A549 (cell line): ENCODE measurements around the gene GIMAP8. TPM values are rescaled to one million over a fixed set of nuclear protein-coding genes. Genes with fewer than 3 reads are reported as not detected.

Experiments
- ATAC-seq, 2 experiments: fragments of 200-7000 bp in 1 of 2; fragments of >200 bp in 1 of 2; cut with Nextera tagmentation in 1 of 2; cut with Tn5 transposase in 1 of 2; 3 replicates each; pipeline versions ENCODE4 v1.8.0 to v1.9.1; 2018 to 2020; ENCODE audit warnings: mild to moderate bottlenecking in 1 of 2, moderate library complexity in 1 of 2
- CTCF ChIA-PET: fragments of 300-600 bp; sonication (Branson Sonifier 250); formaldehyde crosslinking; extraction: SDS; loops from one replicate; lab custom pipeline; 2021; ENCODE audit warnings: antibody characterized with exemption, inconsistent platforms; lab: Yijun Ruan, JAX
- POLR2A ChIA-PET: fragments of 350-600 bp; formaldehyde crosslinking; extraction: SDS; loops from one replicate; lab custom pipeline; 2021; ENCODE audit warnings: antibody characterized with exemption, inconsistent platforms; lab: Yijun Ruan, JAX
- DNase-seq, 2 experiments: peaks; one replicate each; pipeline versions ENCODE4 v3.0.0 to v3.0.0-alpha.2; 2011 to 2016; ENCODE audit warnings: low read depth in 1 of 2, low spot score in 1 of 2
- FAIRE-seq: peaks from 2 replicates; lab custom pipeline; 2011; peaks lifted over from hg19 to GRCh38; lab: Jason Lieb, UNC
- H3K27ac ChIP-seq, 2 experiments: fragments of >200 bp; sonication (Bioruptor Twin); formaldehyde crosslinking; 3 replicates each; pipeline ENCODE4 v1.5.1; 2016 to 2017
- H3K4me1 ChIP-seq: fragments of >200 bp; sonication (Bioruptor Twin); formaldehyde crosslinking; 3 replicates; pipeline ENCODE4 v1.6.1; 2016
- H3K4me2 ChIP-seq: fragments of >200 bp; sonication (Bioruptor Twin); formaldehyde crosslinking; 3 replicates; pipeline ENCODE4 v1.6.1; 2016
- H3K4me3 ChIP-seq: fragments of >200 bp; sonication (Bioruptor Twin); formaldehyde crosslinking; 3 replicates; pipeline ENCODE4 v1.5.1; 2016
- H3K9me3 ChIP-seq: fragments of >200 bp; sonication (Bioruptor Twin); formaldehyde crosslinking; 3 replicates; pipeline ENCODE4 v1.6.1; 2016
- BCL3 ChIP-seq: fragments of >200 bp; sonication (Bioruptor Twin); formaldehyde crosslinking; IDR thresholded peaks from 3 replicates; pipeline ENCODE4 v1.6.1; 2016
- BHLHE40 ChIP-seq: IDR thresholded peaks from 2 replicates; pipeline ENCODE4 v1.6.1; 2012; ENCODE audit warnings: low read depth, low read length, inconsistent platforms
- CBX2 ChIP-seq: fragments of 200-600 bp; sonication (generic); IDR thresholded peaks from 2 replicates; pipeline ENCODE4 v1.6.1; 2016; ENCODE audit warnings: low read depth, mild to moderate bottlenecking, borderline replicate concordance
- CBX8 ChIP-seq: fragments of 200-600 bp; sonication (generic); IDR thresholded peaks from 2 replicates; pipeline ENCODE4 v1.6.1; 2016
- CEBPB ChIP-seq, 2 experiments: fragments of >200 bp in 1 of 2; sonication (Bioruptor Twin) in 1 of 2; formaldehyde crosslinking in 1 of 2; IDR thresholded peaks; 2 replicates each; pipeline ENCODE4 v1.6.1; 2012 to 2016
- E2F6 ChIP-seq: IDR thresholded peaks from 2 replicates; pipeline ENCODE4 v1.6.1; 2012; ENCODE audit warnings: low read depth, borderline replicate concordance
- EHF ChIP-seq: fragments of 250-450 bp; sonication (Bioruptor Pico); IDR thresholded peaks from 2 replicates; pipeline ENCODE4 v1.5.0; 2020; ENCODE audit warnings: mild to moderate bottlenecking
- EHMT2 ChIP-seq: fragments of 200-600 bp; sonication (generic); IDR thresholded peaks from 2 replicates; pipeline ENCODE4 v1.6.1; 2016; ENCODE audit warnings: antibody characterized with exemption, low read depth, mild to moderate bottlenecking, moderate library complexity
- FOSL2 ChIP-seq, 2 experiments: fragments of 450-650 bp in 1 of 2; fragments of >200 bp in 1 of 2; sonication (Bioruptor Twin) in 1 of 2; formaldehyde crosslinking; IDR thresholded peaks; 2 replicates each; pipeline versions ENCODE4 v1.5.0 to v1.6.1; 2016 to 2020; ENCODE audit warnings: mild to moderate bottlenecking in 1 of 2, moderate library complexity in 1 of 2
- GATA3 ChIP-seq: IDR thresholded peaks from 2 replicates; pipeline ENCODE4 v1.6.1; 2012; ENCODE audit warnings: borderline replicate concordance
- HDAC2 ChIP-seq: fragments of 200-600 bp; sonication (generic); IDR thresholded peaks from 2 replicates; pipeline ENCODE4 v1.6.1; 2016
- HEYL ChIP-seq: fragments of 250-450 bp; sonication (Bioruptor Pico); IDR thresholded peaks from 2 replicates; pipeline ENCODE4 v1.8.0; 2021; ENCODE audit warnings: mild to moderate bottlenecking, moderate library complexity
- HMGXB4 ChIP-seq: fragments of 250-450 bp; sonication (Bioruptor Pico); IDR thresholded peaks from 2 replicates; pipeline ENCODE4 v1.5.0; 2021; ENCODE audit warnings: mild to moderate bottlenecking, moderate library complexity, borderline replicate concordance
- JUN ChIP-seq, 2 experiments: fragments of >200 bp; sonication (Bioruptor Twin); formaldehyde crosslinking; IDR thresholded peaks; 2 replicates in 1 of 2; 3 replicates in 1 of 2; pipeline ENCODE4 v1.6.1; 2016 to 2017
- KDM1A ChIP-seq: fragments of 200-600 bp; sonication (generic); IDR thresholded peaks from 2 replicates; pipeline ENCODE4 v1.6.1; 2016; ENCODE audit warnings: low read depth, mild to moderate bottlenecking
- NR3C1 ChIP-seq: fragments of >200 bp; sonication (Bioruptor Twin); formaldehyde crosslinking; IDR thresholded peaks from 3 replicates; pipeline ENCODE4 v1.6.1; 2017
- PBX3 ChIP-seq: IDR thresholded peaks from 2 replicates; pipeline ENCODE4 v1.6.1; 2012
- PHF8 ChIP-seq: fragments of 200-600 bp; sonication (generic); IDR thresholded peaks from 2 replicates; pipeline ENCODE4 v1.6.1; 2016; ENCODE audit warnings: low read depth, mild to moderate bottlenecking, antibody characterized with exemption, moderate library complexity, borderline replicate concordance
- RARB ChIP-seq: fragments of 250-450 bp; sonication (Bioruptor Pico); IDR thresholded peaks from 2 replicates; pipeline ENCODE4 v1.8.0; 2021; ENCODE audit warnings: mild to moderate bottlenecking, moderate library complexity
- SMC3 ChIP-seq: fragments of >200 bp; sonication (Bioruptor Twin); formaldehyde crosslinking; IDR thresholded peaks from 3 replicates; pipeline ENCODE4 v1.6.1; 2018; ENCODE audit warnings: inconsistent platforms
- SREBF2 ChIP-seq: fragments of 450-650 bp; IDR thresholded peaks from 2 replicates; pipeline ENCODE4 v1.6.1; 2014; ENCODE audit warnings: mild to moderate bottlenecking, moderate library complexity
- TFCP2L1 ChIP-seq: fragments of 250-450 bp; sonication (Bioruptor Pico); IDR thresholded peaks from 2 replicates; pipeline ENCODE4 v1.5.0; 2021; ENCODE audit warnings: mild to moderate bottlenecking
- TP53 ChIP-seq: fragments of 250-450 bp; sonication (Bioruptor Pico); IDR thresholded peaks from 2 replicates; pipeline ENCODE4 v1.5.0; 2021; ENCODE audit warnings: mild to moderate bottlenecking, moderate library complexity
- ZFP36 ChIP-seq: fragments of 450-650 bp; IDR thresholded peaks from 2 replicates; pipeline ENCODE4 v1.6.1; 2014; ENCODE audit warnings: borderline replicate concordance; ENCODE audit not compliant: partially characterized antibody
- ZSCAN20 ChIP-seq: fragments of 250-450 bp; sonication (Bioruptor Pico); IDR thresholded peaks from 2 replicates; pipeline ENCODE4 v1.8.0; 2022; ENCODE audit warnings: mild to moderate bottlenecking, moderate library complexity
- WGBS: methylation state at CpG from one replicate; pipeline ENCODE4 v1.1.6; 2017; ENCODE audit errors: missing lambda C conversion rate; 5-methylcytosine and 5-hydroxymethylcytosine counted together
- polyA plus RNA-seq, 4 experiments: library from polyadenylated mRNA; depleted of rRNA in 3 of 4; stranded (reverse); fragments of >200 nt; fragmentation: RNase III in 1 of 4; extraction: RNeasy Plus Mini Kit Qiagen cat#74134 plus additional on column Dnase treatment in 1 of 4; gene quantifications; 2 replicates in 3 of 4; 3 replicates in 1 of 4; pipeline ENCODE4 v1.2.3, GENCODE V29; 2011 to 2017

Gene GIMAP8
- polyA plus RNA-seq, 2 of the 4 experiments (the other 2 are of a cell fraction) = not detected

GRCh38 chr7:150458756-150459155, 8.3 kb downstream of the GIMAP8 start:
- ChIA-PET CTCF (no interaction called here), POLR2A (no interaction called here)
- Histone ChIP-seq H3K4me3 (no peak overlapping the region), H3K27ac (no peak overlapping the region), H3K9me3 (no peaks in the 10 kb centered on the region), H3K4me2 (no peak overlapping the region), H3K4me1 (no peaks in the 10 kb centered on the region)
- no peak for TF ChIP-seq ZFP36
- no peak for TF ChIP-seq NR3C1
- no peak for TF ChIP-seq EHF (CRISPR knock-in tag)
- no peak for TF ChIP-seq RARB (CRISPR knock-in tag)
- TF ChIP-seq HDAC2 = no peak
- TF ChIP-seq SREBF2 = no peak
- TF ChIP-seq TFCP2L1 = no peak
- no peak for TF ChIP-seq TP53 (CRISPR knock-in tag)
- no peak for TF ChIP-seq CBX2
- no peak for TF ChIP-seq SMC3
- no peak for TF ChIP-seq GATA3
- TF ChIP-seq CEBPB (IDR thresholded peaks at IDR 0.05) = no peak
- no peak for DNase-seq
- 0% methylated on average over 1 of the region's 1 CpG for WGBS
- ATAC-seq = no peak
- no peak for FAIRE-seq

- H3K27ac ChIP-seq = no peak overlapping the region
- ATAC-seq (no peak), DNase-seq (no peak), FAIRE-seq (no peak)
- H3K4me2 ChIP-seq = no peak overlapping the region
- WGBS = 14% methylated on average over 1 of the region's 1 CpG
- POLR2A ChIA-PET = no interaction called here
- no peak overlapping the region for H3K4me3 ChIP-seq
- CTCF ChIA-PET = interaction anchor here (1.4 kb wide), 1 partner anchor 12 kb away, joined by 7 read pairs; no protein-coding TSS in a partner anchor
- H3K9me3 ChIP-seq = no peaks in the 10 kb centered on the region
- TF ChIP-seq BHLHE40 (no peak), EHMT2 (no peak), ZSCAN20 (CRISPR knock-in tag) (no peak), RARB (CRISPR knock-in tag) (no peak), JUN (IDR thresholded peaks at IDR 0.05) (no peak), CEBPB (IDR thresholded peaks at IDR 0.05) (no peak), CBX8 (no peak), PHF8 (no peak), BCL3 (no peak), FOSL2 (IDR thresholded peaks at IDR 0.05) (no peak), FOSL2 (CRISPR knock-in tag; IDR thresholded peaks at IDR 0.05) (no peak), HMGXB4 (no peak), PBX3 (no peak), E2F6 (no peak), ZFP36 (no peak), EHF (CRISPR knock-in tag) (no peak), KDM1A (no peak), HDAC2 (no peak), HEYL (CRISPR knock-in tag) (no peak)
- H3K4me1 ChIP-seq = no peaks in the 10 kb centered on the region
Observed at GRCh38 chr7:150461520-150461919, 11.1 kb downstream of the GIMAP8 start.
